Lower leg skin (tissue), 3 donors: ENCODE results near the gene ACTR5.

Experiments
- POLR2A ChIP-seq, 2 donors: fragments of 450-650 bp; IDR thresholded peaks; one replicate each; pipeline ENCODE4 v1.6.1; 2016 to 2017; ENCODE audit warnings: antibody characterized with exemption in 2 of 2, mild to moderate bottlenecking in 1 of 2, moderate library complexity in 1 of 2
- TF ChIP-seq, protein P1 (sequence below), 3 donors: fragments of 450-650 bp; IDR thresholded peaks; one replicate each; pipeline ENCODE4 v1.5.1; 2016; ENCODE audit warnings: antibody characterized with exemption in 3 of 3, mild to moderate bottlenecking in 3 of 3, moderate library complexity in 2 of 3

DNA sequence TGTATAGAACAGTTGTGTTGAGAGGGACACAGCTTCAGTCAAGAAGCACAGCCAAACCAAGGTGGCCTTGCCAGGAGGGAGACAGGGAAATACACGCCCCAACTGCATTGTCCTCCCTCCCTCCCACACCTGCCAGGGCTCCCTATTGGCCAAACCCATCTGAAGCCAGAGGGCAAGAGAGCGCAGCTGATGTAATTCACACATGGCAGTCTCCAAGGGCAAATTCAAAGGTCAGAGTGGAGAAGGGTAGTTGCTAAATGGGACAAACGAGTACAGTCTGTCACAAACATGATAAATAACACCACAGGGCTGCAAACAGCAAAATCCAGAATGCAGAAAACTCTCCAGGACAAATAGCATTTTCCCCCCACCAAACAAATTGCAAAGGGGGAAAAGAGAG lies 34.0 kb downstream of the ACTR5 start:
- TF ChIP-seq, protein P1, sequence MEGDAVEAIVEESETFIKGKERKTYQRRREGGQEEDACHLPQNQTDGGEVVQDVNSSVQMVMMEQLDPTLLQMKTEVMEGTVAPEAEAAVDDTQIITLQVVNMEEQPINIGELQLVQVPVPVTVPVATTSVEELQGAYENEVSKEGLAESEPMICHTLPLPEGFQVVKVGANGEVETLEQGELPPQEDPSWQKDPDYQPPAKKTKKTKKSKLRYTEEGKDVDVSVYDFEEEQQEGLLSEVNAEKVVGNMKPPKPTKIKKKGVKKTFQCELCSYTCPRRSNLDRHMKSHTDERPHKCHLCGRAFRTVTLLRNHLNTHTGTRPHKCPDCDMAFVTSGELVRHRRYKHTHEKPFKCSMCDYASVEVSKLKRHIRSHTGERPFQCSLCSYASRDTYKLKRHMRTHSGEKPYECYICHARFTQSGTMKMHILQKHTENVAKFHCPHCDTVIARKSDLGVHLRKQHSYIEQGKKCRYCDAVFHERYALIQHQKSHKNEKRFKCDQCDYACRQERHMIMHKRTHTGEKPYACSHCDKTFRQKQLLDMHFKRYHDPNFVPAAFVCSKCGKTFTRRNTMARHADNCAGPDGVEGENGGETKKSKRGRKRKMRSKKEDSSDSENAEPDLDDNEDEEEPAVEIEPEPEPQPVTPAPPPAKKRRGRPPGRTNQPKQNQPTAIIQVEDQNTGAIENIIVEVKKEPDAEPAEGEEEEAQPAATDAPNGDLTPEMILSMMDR (IDR thresholded peaks at IDR 0.05) = no peak
- no peak for TF ChIP-seq POLR2A (IDR thresholded peaks at IDR 0.05)
